Aorta (tissue), 5 donors: ENCODE data around the gene CEMIP2. TPM values are rescaled to one million over a fixed set of nuclear protein-coding genes. Genes with fewer than 3 reads are reported as not detected.

ENCODE experiments used
- ATAC-seq: fragments of 200-7000 bp; cut with Tn5 transposase; one replicate; pipeline ENCODE4 v1.9.1; 2022; ENCODE audit warnings: moderate library complexity; ENCODE audit not compliant: low FRiP score
- DNase-seq, 2 donors: peaks; one replicate each; pipeline ENCODE4 v3.0.0-alpha.2; 2020
- H3K27ac ChIP-seq, 2 donors: one replicate each; pipeline ENCODE4 v1.5.1; 2013; ENCODE audit warnings: low read length in 2 of 2, mild to moderate bottlenecking in 2 of 2, moderate library complexity in 2 of 2, control low read depth in 1 of 2, inconsistent platforms in 1 of 2, low read depth in 1 of 2
- H3K27me3 ChIP-seq, 2 donors: one replicate each; pipeline ENCODE4 v1.6.1; 2013; ENCODE audit warnings: control low read depth in 1 of 2, low read length in 1 of 2, mild to moderate bottlenecking in 1 of 2, moderate library complexity in 1 of 2; ENCODE audit not compliant: insufficient read depth in 2 of 2, control insufficient read depth in 1 of 2
- H3K36me3 ChIP-seq, 2 donors: one replicate each; pipeline ENCODE4 v1.6.1; 2013; ENCODE audit warnings: control low read depth in 1 of 2, low read length in 1 of 2, mild to moderate bottlenecking in 1 of 2; ENCODE audit not compliant: insufficient read depth in 2 of 2, control insufficient read depth in 1 of 2
- H3K4me1 ChIP-seq, 2 donors: one replicate each; pipeline ENCODE4 v1.6.1; 2013; ENCODE audit warnings: low read length in 2 of 2, control low read depth in 1 of 2, mild to moderate bottlenecking in 1 of 2, moderate library complexity in 1 of 2; ENCODE audit not compliant: insufficient read depth in 2 of 2, control insufficient read depth in 1 of 2
- H3K4me3 ChIP-seq, 2 donors: one replicate each; pipeline ENCODE4 v1.5.1; 2013; ENCODE audit warnings: low read length in 2 of 2, control low read depth in 1 of 2, mild to moderate bottlenecking in 1 of 2
- H3K9me3 ChIP-seq: one replicate; pipeline ENCODE4 v1.6.1; 2013; ENCODE audit warnings: mild to moderate bottlenecking, low read length; ENCODE audit not compliant: control insufficient read depth
- WGBS, 2 donors: extraction: QIAGEN DNeasy Blood & Tissue Kit; methylation state at CpG; one replicate each; pipeline ENCODE4 v1.1.7; 2013; 5-methylcytosine and 5-hydroxymethylcytosine counted together
- intact Hi-C, 2 donors: fragments of 100-400 bp; cut with DNase I; formaldehyde crosslinking; loops; one replicate each; pipeline versions ENCODE4 v1.14.2 to v1.15.0; 2022
- polyA plus RNA-seq, 2 donors: library from polyadenylated mRNA; stranded (reverse); fragments of 200-250 nt; gene quantifications; one replicate each; pipeline ENCODE4 v1.2.3, GENCODE V29; 2013
- total RNA-seq, 2 donors: library from RNA; stranded (reverse); fragmentation: NEBNext Ultra II Directional; extraction: Animal tissue kit (Norgen Biotek cat#: 25700); gene quantifications; one replicate each; pipeline ENCODE4 v1.2.1, GENCODE V29; 2021
- donor health status: healthy with polysubstance abuse.
- donor health status: Bipolar disorder and iron deficiency.
- donor health status: DM: no; HTN: no; CAD: no.
- donor health status: DM: no; HTN: no; CAD: no.
- donor health status: DM: yes; HTN: yes; CAD: no.

Gene CEMIP2
- total and polyA plus RNA-seq, 4 donors: 5.4 to 122 (median 54.4) TPM

- 71% methylated on average over 1 of the region's 1 CpG for WGBS, 2 donors
- Histone ChIP-seq H3K4me1 (no peaks in the 10 kb centered on the region), H3K36me3 (peaks cover 0 to 2% of the 10 kb centered on the region in 2 donors), H3K27me3 (no peaks in the 10 kb centered on the region), H3K9me3 (no peaks in the 10 kb centered on the region), H3K4me3 (no peak overlapping the region), H3K27ac (no peak overlapping the region)
- DNase-seq (no peak), ATAC-seq (no peak)
- intact Hi-C loops: loop anchor here in 1 of 2 donors (10.0 kb wide), 1 partner anchor 64 kb away; no protein-coding TSS in a partner anchor
Measured at GRCh38 chr9:71748280-71748743, 20.0 kb downstream of the CEMIP2 start.

DNA sequence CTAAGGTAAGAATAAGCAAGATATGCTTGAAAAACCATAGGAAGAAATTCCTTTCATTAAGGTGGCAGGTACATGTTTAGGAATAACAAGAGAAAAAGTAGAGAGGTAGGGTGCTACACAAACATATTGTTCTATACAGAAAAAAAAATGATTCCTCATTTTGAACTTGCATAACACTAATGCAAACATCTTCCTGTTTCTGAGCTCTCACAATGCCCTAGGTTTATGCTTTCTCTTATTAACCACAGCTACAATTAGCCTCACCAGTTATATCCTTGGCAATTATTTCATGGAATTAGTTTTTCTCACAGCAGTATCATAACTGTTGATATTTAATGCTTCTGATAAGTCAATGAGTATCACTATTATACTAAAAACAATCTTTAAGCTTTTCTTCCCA is 20.7 kb downstream of the CEMIP2 start:
- intact Hi-C loops: loop anchor here in 1 of 2 donors (10.0 kb wide), 1 partner anchor 63 kb away; no protein-coding TSS in a partner anchor
- Histone ChIP-seq H3K36me3 (peaks cover 0 to 2% of the 10 kb centered on the region in 2 donors), H3K27ac (no peak overlapping the region), H3K4me3 (no peak overlapping the region), H3K9me3 (no peaks in the 10 kb centered on the region), H3K27me3 (no peaks in the 10 kb centered on the region), H3K4me1 (no peaks in the 10 kb centered on the region)
- no peak for DNase-seq
- no peak for ATAC-seq

- H3K4me3 ChIP-seq: no peak overlapping the region
- ATAC-seq (no peak), DNase-seq (no peak)
- no peaks in the 10 kb centered on the region for H3K4me1 ChIP-seq
- H3K27ac ChIP-seq: no peak overlapping the region
- intact Hi-C loops: loop anchor here in 1 of 2 donors (10.0 kb wide), 1 partner anchor 62 kb away; no protein-coding TSS in a partner anchor
- H3K27me3 ChIP-seq: no peaks in the 10 kb centered on the region
- H3K36me3 ChIP-seq: peaks cover 0 to 2% of the 10 kb centered on the region in 2 donors
- no peaks in the 10 kb centered on the region for H3K9me3 ChIP-seq
- WGBS, 2 donors: 93 to 97% methylated on average over 1 of the region's 1 CpG
Measured at GRCh38 chr9:71746758-71747125, 21.6 kb downstream of the CEMIP2 start.

- intact Hi-C loops: loop anchor here in 1 of 2 donors (10.0 kb wide), 1 partner anchor 61 kb away; no protein-coding TSS in a partner anchor
- Histone ChIP-seq H3K27me3 (no peaks in the 10 kb centered on the region), H3K36me3 (peaks cover 0 to 2% of the 10 kb centered on the region in 2 donors), H3K27ac (no peak overlapping the region), H3K4me1 (no peaks in the 10 kb centered on the region), H3K4me3 (no peak overlapping the region), H3K9me3 (no peaks in the 10 kb centered on the region)
- ATAC-seq: no peak
- DNase-seq: no peak
- WGBS, 2 donors: 93 to 94% methylated on average over 6 of the region's 6 CpGs
Measured at GRCh38 chr9:71746023-71746757, 22.1 kb downstream of the CEMIP2 start.

DNA sequence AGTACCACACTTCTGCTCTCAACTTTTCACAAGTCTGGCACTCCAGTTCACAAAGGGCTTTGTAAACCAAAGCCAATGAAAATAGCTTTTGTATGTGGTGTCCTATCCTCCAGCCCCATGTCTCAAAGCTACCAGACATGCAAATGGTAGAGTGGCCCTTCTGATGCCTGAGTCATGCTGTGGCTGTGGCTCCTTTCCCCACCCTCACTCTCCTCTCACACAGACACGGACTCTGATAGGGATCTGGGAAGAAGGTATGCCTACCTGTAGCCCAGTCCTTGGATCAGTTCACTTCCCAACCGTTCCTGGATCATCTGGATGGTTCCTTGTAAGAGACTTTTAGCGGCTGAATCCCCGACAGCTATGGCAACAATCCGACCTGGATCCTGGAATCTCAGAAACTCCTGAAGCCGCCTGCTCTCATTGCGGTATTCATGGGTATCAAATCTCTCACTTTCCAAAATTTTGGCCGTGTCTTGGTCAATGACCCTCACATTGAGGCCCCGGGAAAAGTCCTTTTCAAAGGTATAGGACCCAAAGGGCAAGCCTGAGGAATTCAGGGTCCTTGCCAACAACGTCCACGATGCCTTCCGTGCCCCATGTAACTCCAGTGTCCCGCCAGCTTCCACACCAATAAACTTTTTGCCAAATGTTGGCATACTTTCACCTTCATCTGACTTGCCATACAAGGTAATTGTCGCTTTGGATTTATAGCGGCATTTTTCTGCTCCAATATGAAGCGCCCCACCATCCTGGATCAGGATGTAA is 23.4 kb downstream of the CEMIP2 start:
- Histone ChIP-seq H3K9me3 (no peaks in the 10 kb centered on the region), H3K4me3 (no peak overlapping the region), H3K27me3 (no peaks in the 10 kb centered on the region), H3K4me1 (no peaks in the 10 kb centered on the region), H3K27ac (no peak overlapping the region), H3K36me3 (peaks cover 0 to 2% of the 10 kb centered on the region in 2 donors)
- intact Hi-C loops: loop anchor here in 1 of 2 donors (10.0 kb wide), 1 partner anchor 60 kb away; no protein-coding TSS in a partner anchor
- DNase-seq: no peak
- ATAC-seq: no peak
- WGBS, 2 donors: 97 to 98% methylated on average over 16 of the region's 16 CpGs

- Histone ChIP-seq H3K4me1 (no peaks in the 10 kb centered on the region), H3K27ac (no peak overlapping the region), H3K36me3 (peaks cover 0 to 2% of the 10 kb centered on the region in 2 donors), H3K27me3 (no peaks in the 10 kb centered on the region), H3K4me3 (no peak overlapping the region), H3K9me3 (no peaks in the 10 kb centered on the region)
- intact Hi-C loops: loop anchor here in 1 of 2 donors (10.0 kb wide), 1 partner anchor 59 kb away; no protein-coding TSS in a partner anchor
- ATAC-seq: no peak
- no peak for DNase-seq
- 91 to 95% methylated on average over 5 of the region's 5 CpGs for WGBS, 2 donors
Measured at GRCh38 chr9:71743882-71744281, 24.4 kb downstream of the CEMIP2 start.

DNA sequence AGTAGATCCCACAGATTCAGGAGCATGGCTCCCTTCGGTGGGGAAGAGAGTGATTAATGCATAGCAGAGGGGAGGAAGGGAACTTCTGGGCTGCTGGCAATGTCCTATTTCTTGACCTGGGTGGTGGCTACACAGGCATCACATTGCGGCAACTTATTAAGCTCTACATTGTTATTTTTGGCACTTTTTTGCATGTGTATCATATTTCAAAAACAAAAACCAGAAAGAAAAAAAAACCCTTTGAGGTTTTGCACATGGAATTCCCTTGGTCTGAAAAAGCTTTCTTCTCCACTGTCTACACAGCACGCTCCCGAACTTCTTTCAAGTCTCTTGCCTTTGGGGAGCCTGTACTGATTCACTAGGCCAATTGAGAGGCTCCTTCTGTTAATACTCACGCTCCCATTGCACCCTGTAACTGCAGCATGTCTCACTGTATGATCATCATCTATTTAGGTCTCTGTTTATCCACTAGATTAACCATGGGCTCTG is 25.1 kb downstream of the CEMIP2 start:
- peaks cover 0 to 2% of the 10 kb centered on the region in 2 donors for H3K36me3 ChIP-seq
- WGBS, 2 donors: 87 to 89% methylated on average over 5 of the region's 5 CpGs
- H3K4me1 ChIP-seq: no peaks in the 10 kb centered on the region
- no peak overlapping the region for H3K27ac ChIP-seq
- no peaks in the 10 kb centered on the region for H3K27me3 ChIP-seq
- no peaks in the 10 kb centered on the region for H3K9me3 ChIP-seq
- DNase-seq (no peak), ATAC-seq (no peak)
- no peak overlapping the region for H3K4me3 ChIP-seq
- intact Hi-C loops: loop anchor here in 1 of 2 donors (10.0 kb wide), 1 partner anchor 58 kb away; no protein-coding TSS in a partner anchor

- intact Hi-C loops: loop anchor here in 1 of 2 donors (10.0 kb wide), 1 partner anchor 58 kb away; no protein-coding TSS in a partner anchor
- WGBS, 2 donors: 97 to 99% methylated on average over 4 of the region's 4 CpGs
- DNase-seq: no peak
- Histone ChIP-seq H3K4me1 (no peaks in the 10 kb centered on the region), H3K4me3 (no peak overlapping the region), H3K9me3 (no peaks in the 10 kb centered on the region), H3K36me3 (peaks cover 0 to 2% of the 10 kb centered on the region in 2 donors), H3K27me3 (no peaks in the 10 kb centered on the region), H3K27ac (no peak overlapping the region)
- no peak for ATAC-seq
Measured at GRCh38 chr9:71742703-71743102, 25.6 kb downstream of the CEMIP2 start.
